Measurements from ENCODE around the gene PCSK7.

Gene PCSK7

GRCh38 chr11:117199916-117200812 lies 31.7 kb downstream of the PCSK7 start:
- in situ Hi-C loops (cut with MboI; ENCODE audit: low sequenced_read_pairs): no loop called here

- in situ Hi-C loops (cut with MboI; ENCODE audit: low sequenced_read_pairs): no loop called here
These were observed 32.6 kb downstream of the PCSK7 start, which contains the start of gene TAGLN for GRCh38 chr11:117199053-117199915. TAGLN (plus strand) TSS chr11:117199370; CDS start chr11:117203014, 3,644 bp downstream.

GRCh38 chr11:117198613-117199012 lies 33.3 kb downstream of the PCSK7 start:
- in situ Hi-C loops (cut with MboI; ENCODE audit: low sequenced_read_pairs): no loop called here

GRCh38 chr11:117197516-117198456 lies 34.1 kb downstream of the PCSK7 start:
- in situ Hi-C loops (cut with MboI; ENCODE audit: low sequenced_read_pairs): no loop called here

GRCh38 chr11:117197006-117197405 lies 34.9 kb downstream of the PCSK7 start:
- in situ Hi-C loops (cut with MboI; ENCODE audit: low sequenced_read_pairs): no loop called here

GRCh38 chr11:117195761-117196160 lies 36.1 kb downstream of the PCSK7 start:
- in situ Hi-C loops (cut with MboI; ENCODE audit: low sequenced_read_pairs): no loop called here

GRCh38 chr11:117195258-117195657 lies 36.6 kb downstream of the PCSK7 start:
- in situ Hi-C loops (cut with MboI; ENCODE audit: low sequenced_read_pairs): no loop called here

- in situ Hi-C loops (cut with MboI; ENCODE audit: low sequenced_read_pairs): no loop called here
These were observed 37.6 kb downstream of the PCSK7 start for GRCh38 chr11:117194267-117194666.

- in situ Hi-C loops (cut with MboI; ENCODE audit: low sequenced_read_pairs): no loop called here
These were observed 38.5 kb downstream of the PCSK7 start for GRCh38 chr11:117193130-117194020.

- in situ Hi-C loops (cut with MboI; ENCODE audit: low sequenced_read_pairs): no loop called here
These were observed 39.4 kb downstream of the PCSK7 start for GRCh38 chr11:117192401-117192875.

- in situ Hi-C loops (cut with MboI; ENCODE audit: low sequenced_read_pairs): no loop called here
These were observed 40.0 kb downstream of the PCSK7 start for GRCh38 chr11:117191680-117192400.

GRCh38 chr11:117189941-117190544 lies 41.8 kb downstream of the PCSK7 start:
- in situ Hi-C loops (cut with MboI; ENCODE audit: low sequenced_read_pairs): no loop called here

GRCh38 chr11:117189191-117189940 lies 42.5 kb downstream of the PCSK7 start:
- in situ Hi-C loops (cut with MboI; ENCODE audit: low sequenced_read_pairs): no loop called here

GRCh38 chr11:117188620-117189081 lies 43.2 kb downstream of the PCSK7 start:
- in situ Hi-C loops (cut with MboI; ENCODE audit: low sequenced_read_pairs): no loop called here

GRCh38 chr11:117187799-117188481 lies 43.9 kb downstream of the PCSK7 start:
- in situ Hi-C loops (cut with MboI; ENCODE audit: low sequenced_read_pairs): no loop called here

GRCh38 chr11:117187428-117187798 lies 44.5 kb downstream of the PCSK7 start:
- in situ Hi-C loops (cut with MboI; ENCODE audit: low sequenced_read_pairs): no loop called here

- in situ Hi-C loops (cut with MboI; ENCODE audit: low sequenced_read_pairs): no loop called here
These were observed 44.9 kb downstream of the PCSK7 start for GRCh38 chr11:117187007-117187406.

Data from HL-60/S4 (cell line).